Ascending aorta (tissue), 2 donors: Measurements from ENCODE around the gene CA10. TPM values are rescaled to one million over a fixed set of nuclear protein-coding genes. Genes with fewer than 3 reads are reported as not detected.

Source experiments
- DNase-seq, 2 donors: peaks; one replicate each; pipeline ENCODE4 v3.0.0-alpha.2; 2019; ENCODE audit warnings: low spot score in 2 of 2
- H3K27ac ChIP-seq, 2 donors: fragments of 200-600 bp; sonication (generic); one replicate each; pipeline ENCODE4 v1.5.1; 2016 to 2017; ENCODE audit warnings: mild to moderate bottlenecking in 1 of 2
- H3K27me3 ChIP-seq: fragments of 200-600 bp; sonication (generic); one replicate; pipeline ENCODE4 v1.5.1; 2017
- H3K36me3 ChIP-seq, 2 donors: fragments of 200-600 bp; sonication (generic); one replicate each; pipeline ENCODE4 v1.5.1; 2016
- H3K4me1 ChIP-seq, 2 donors: fragments of 200-600 bp; sonication (generic); one replicate each; pipeline ENCODE4 v1.5.1; 2016 to 2017; ENCODE audit warnings: mild to moderate bottlenecking in 1 of 2
- H3K4me3 ChIP-seq, 2 donors: fragments of 200-600 bp; sonication (generic); one replicate each; pipeline ENCODE4 v1.5.1; 2016 to 2017; ENCODE audit warnings: mild to moderate bottlenecking in 1 of 2
- H3K9me3 ChIP-seq, 2 donors: fragments of 200-600 bp; sonication (generic); one replicate each; pipeline ENCODE4 v1.5.1; 2016
- intact Hi-C: fragments of 100-400 bp; cut with DNase I; formaldehyde crosslinking; loops from one replicate; pipeline ENCODE4 v1.15.1; 2023
- total RNA-seq: library from RNA; depleted of rRNA; stranded (reverse); fragments of >200 nt; gene quantifications from one replicate; pipeline ENCODE4 v1.1.0, GENCODE V29; 2016
- TF ChIP-seq, protein P1 (sequence below), 3 experiments: fragments of 200-600 bp in 2 of 3; fragments of 450-650 bp in 1 of 3; sonication (generic) in 2 of 3; IDR thresholded peaks; one replicate each; pipeline ENCODE4 v1.5.1; 2016 to 2019; ENCODE audit warnings: antibody characterized with exemption in 3 of 3, mild to moderate bottlenecking in 1 of 3, moderate library complexity in 1 of 3

CA10 gene
- total RNA-seq, 1 donor from 2014 or later = not detected

GRCh38 chr17:51608251-51608933 is 550.1 kb downstream of the CA10 start:
- no peak for DNase-seq
- H3K4me1 ChIP-seq = no peaks in the 10 kb centered on the region
- no peak overlapping the region for H3K4me3 ChIP-seq
- H3K36me3 ChIP-seq = no peaks in the 10 kb centered on the region
- intact Hi-C loops = no loop called here
- no peaks in the 10 kb centered on the region for H3K27me3 ChIP-seq
- H3K27ac ChIP-seq = no peak overlapping the region
- TF ChIP-seq, protein P1, sequence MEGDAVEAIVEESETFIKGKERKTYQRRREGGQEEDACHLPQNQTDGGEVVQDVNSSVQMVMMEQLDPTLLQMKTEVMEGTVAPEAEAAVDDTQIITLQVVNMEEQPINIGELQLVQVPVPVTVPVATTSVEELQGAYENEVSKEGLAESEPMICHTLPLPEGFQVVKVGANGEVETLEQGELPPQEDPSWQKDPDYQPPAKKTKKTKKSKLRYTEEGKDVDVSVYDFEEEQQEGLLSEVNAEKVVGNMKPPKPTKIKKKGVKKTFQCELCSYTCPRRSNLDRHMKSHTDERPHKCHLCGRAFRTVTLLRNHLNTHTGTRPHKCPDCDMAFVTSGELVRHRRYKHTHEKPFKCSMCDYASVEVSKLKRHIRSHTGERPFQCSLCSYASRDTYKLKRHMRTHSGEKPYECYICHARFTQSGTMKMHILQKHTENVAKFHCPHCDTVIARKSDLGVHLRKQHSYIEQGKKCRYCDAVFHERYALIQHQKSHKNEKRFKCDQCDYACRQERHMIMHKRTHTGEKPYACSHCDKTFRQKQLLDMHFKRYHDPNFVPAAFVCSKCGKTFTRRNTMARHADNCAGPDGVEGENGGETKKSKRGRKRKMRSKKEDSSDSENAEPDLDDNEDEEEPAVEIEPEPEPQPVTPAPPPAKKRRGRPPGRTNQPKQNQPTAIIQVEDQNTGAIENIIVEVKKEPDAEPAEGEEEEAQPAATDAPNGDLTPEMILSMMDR (IDR thresholded peaks at IDR 0.05) = no peak
- no peaks in the 10 kb centered on the region for H3K9me3 ChIP-seq

GRCh38 chr17:51607512-51607911 is 551.0 kb downstream of the CA10 start:
- DNase-seq = no peak
- H3K4me3 ChIP-seq = no peak overlapping the region
- intact Hi-C loops = no loop called here
- no peak overlapping the region for H3K27ac ChIP-seq
- no peaks in the 10 kb centered on the region for H3K27me3 ChIP-seq
- no peaks in the 10 kb centered on the region for H3K36me3 ChIP-seq
- H3K9me3 ChIP-seq = no peaks in the 10 kb centered on the region
- TF ChIP-seq, protein P1 (IDR thresholded peaks at IDR 0.05) = no peak
- no peaks in the 10 kb centered on the region for H3K4me1 ChIP-seq

DNA sequence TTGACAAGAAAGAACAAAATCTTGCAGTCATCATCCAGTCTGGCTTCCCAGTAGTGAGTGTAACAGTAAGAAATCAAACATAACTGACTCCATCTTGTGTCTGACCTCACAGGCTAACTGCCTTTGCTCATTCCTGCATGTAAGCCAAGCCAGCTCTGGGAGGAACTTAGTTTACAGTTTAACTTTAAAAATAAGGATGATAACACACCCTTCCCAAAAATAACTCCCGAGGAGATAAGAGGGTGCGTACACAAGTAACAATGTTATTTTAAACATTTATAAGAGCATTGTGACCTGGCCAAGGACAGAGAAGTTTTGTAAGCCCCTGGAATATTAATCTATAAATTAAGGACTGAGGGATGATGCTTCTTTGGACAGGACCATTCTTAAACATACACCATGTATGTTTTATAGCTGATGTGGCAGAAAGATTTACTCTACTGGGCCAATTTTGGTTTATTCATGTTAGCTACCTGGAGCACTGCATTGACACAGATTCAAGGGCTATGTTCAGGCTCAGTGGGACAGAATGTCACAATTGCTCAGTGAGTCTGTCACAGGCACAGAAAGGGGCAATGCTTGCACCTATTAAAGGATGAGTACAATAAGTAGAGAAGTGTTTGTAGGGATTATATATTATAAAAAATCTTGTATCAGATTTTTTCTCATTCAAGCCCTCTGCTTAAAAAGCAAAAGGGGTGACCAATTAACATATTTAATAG is 554.1 kb downstream of the CA10 start:
- H3K27me3 ChIP-seq = no peaks in the 10 kb centered on the region
- intact Hi-C loops = no loop called here
- no peak for DNase-seq
- no peak overlapping the region for H3K4me3 ChIP-seq
- TF ChIP-seq, protein P1 (IDR thresholded peaks at IDR 0.05) = no peak
- no peaks in the 10 kb centered on the region for H3K4me1 ChIP-seq
- H3K27ac ChIP-seq = no peak overlapping the region
- H3K36me3 ChIP-seq = no peaks in the 10 kb centered on the region
- H3K9me3 ChIP-seq = no peaks in the 10 kb centered on the region

GRCh38 chr17:51601622-51602261 is 556.8 kb downstream of the CA10 start:
- H3K36me3 ChIP-seq = no peaks in the 10 kb centered on the region
- no peak for DNase-seq
- intact Hi-C loops = no loop called here
- no peaks in the 10 kb centered on the region for H3K9me3 ChIP-seq
- H3K27me3 ChIP-seq = no peaks in the 10 kb centered on the region
- H3K27ac ChIP-seq = no peak overlapping the region
- TF ChIP-seq, protein P1 (IDR thresholded peaks at IDR 0.05) = no peak
- H3K4me1 ChIP-seq = no peaks in the 10 kb centered on the region
- H3K4me3 ChIP-seq = no peak overlapping the region

GRCh38 chr17:51598824-51599223 is 559.7 kb downstream of the CA10 start:
- Histone ChIP-seq H3K4me1 (no peaks in the 10 kb centered on the region), H3K36me3 (no peaks in the 10 kb centered on the region), H3K4me3 (no peak overlapping the region), H3K9me3 (no peaks in the 10 kb centered on the region), H3K27me3 (no peaks in the 10 kb centered on the region), H3K27ac (no peak overlapping the region)
- no peak for DNase-seq
- intact Hi-C loops = no loop called here
- TF ChIP-seq, protein P1 (IDR thresholded peaks at IDR 0.05) = no peak
